Measurements from ENCODE around the gene C3orf49. TPM values are rescaled to one million over a fixed set of nuclear protein-coding genes. Genes with fewer than 3 reads are reported as not detected.

The C3orf49 gene
- total and polyA plus RNA-seq, 9 of the 15 experiments (the other 6 are each of a cell fraction or from before 2014, with no cell fraction given), result not detected

DNA sequence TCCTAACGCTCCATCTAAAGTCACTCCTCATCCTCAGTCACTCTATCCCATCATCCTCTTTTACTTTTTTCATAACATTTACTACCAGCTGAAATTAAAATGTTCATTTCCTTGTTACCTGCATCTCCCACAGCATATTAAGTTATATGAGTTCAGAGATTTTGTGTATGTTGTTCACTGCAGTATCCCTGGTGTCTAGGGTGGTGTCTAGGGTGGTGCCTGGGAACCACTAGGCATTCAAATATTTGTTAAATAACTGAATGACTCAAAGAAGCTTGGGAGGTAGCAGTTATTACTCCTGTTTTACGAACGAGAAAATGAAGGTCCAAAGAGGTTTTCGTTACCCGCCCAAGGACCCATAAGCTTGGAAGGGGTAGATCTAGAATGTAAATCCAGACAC is 1.9 kb upstream of the C3orf49 start:
- TF ChIP-seq STAG1 (CRISPR knock-in tag; IDR thresholded peaks at IDR 0.05; ENCODE audit: borderline replicate concordance) (no peak), ZNF586 (CRISPR knock-in tag; conservative IDR thresholded peaks at IDR 0.05) (no peak), RBM25 (IDR thresholded peaks at IDR 0.05; ENCODE audit: low read depth, low read length, severe bottlenecking) (no peak), KAT7 (CRISPR knock-in tag; IDR thresholded peaks at IDR 0.05; ENCODE audit: borderline replicate concordance) (no peak), ZFP30 (CRISPR knock-in tag; IDR thresholded peaks at IDR 0.05; ENCODE audit: borderline replicate concordance) (no peak), ZNF764 (CRISPR knock-in tag; IDR thresholded peaks at IDR 0.05; ENCODE audit: low read depth) (no peak), CTCF (IDR thresholded peaks at IDR 0.05 in 2 of 3, conservative IDR thresholded peaks at IDR 0.05 in 1 of 3; ENCODE audit: insufficient read depth in 2 of 3, low read depth in 1 of 3, low read length in 3 of 3) (no peak), MCM5 (IDR thresholded peaks at IDR 0.05; ENCODE audit: low read depth) (no peak), CEBPG (CRISPR knock-in tag; IDR thresholded peaks at IDR 0.05) (no peak), CEBPG (tag; conservative IDR thresholded peaks at IDR 0.05 in 1 of 2, IDR thresholded peaks at IDR 0.05 in 1 of 2) (no peak), FOXA3 (CRISPR knock-in tag; conservative IDR thresholded peaks at IDR 0.05 in 1 of 2, IDR thresholded peaks at IDR 0.05 in 1 of 2) (no peak), PHTF2 (CRISPR knock-in tag; IDR thresholded peaks at IDR 0.05) (no peak), JUNB (CRISPR knock-in tag; conservative IDR thresholded peaks at IDR 0.05) (no peak)
- TF ChIP-seq, protein P1, sequence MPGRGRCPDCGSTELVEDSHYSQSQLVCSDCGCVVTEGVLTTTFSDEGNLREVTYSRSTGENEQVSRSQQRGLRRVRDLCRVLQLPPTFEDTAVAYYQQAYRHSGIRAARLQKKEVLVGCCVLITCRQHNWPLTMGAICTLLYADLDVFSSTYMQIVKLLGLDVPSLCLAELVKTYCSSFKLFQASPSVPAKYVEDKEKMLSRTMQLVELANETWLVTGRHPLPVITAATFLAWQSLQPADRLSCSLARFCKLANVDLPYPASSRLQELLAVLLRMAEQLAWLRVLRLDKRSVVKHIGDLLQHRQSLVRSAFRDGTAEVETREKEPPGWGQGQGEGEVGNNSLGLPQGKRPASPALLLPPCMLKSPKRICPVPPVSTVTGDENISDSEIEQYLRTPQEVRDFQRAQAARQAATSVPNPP (IDR thresholded peaks at IDR 0.05; ENCODE audit: borderline replicate concordance, insufficient read depth, insufficient read length), result no peak
- TF ChIP-seq, protein P2, sequence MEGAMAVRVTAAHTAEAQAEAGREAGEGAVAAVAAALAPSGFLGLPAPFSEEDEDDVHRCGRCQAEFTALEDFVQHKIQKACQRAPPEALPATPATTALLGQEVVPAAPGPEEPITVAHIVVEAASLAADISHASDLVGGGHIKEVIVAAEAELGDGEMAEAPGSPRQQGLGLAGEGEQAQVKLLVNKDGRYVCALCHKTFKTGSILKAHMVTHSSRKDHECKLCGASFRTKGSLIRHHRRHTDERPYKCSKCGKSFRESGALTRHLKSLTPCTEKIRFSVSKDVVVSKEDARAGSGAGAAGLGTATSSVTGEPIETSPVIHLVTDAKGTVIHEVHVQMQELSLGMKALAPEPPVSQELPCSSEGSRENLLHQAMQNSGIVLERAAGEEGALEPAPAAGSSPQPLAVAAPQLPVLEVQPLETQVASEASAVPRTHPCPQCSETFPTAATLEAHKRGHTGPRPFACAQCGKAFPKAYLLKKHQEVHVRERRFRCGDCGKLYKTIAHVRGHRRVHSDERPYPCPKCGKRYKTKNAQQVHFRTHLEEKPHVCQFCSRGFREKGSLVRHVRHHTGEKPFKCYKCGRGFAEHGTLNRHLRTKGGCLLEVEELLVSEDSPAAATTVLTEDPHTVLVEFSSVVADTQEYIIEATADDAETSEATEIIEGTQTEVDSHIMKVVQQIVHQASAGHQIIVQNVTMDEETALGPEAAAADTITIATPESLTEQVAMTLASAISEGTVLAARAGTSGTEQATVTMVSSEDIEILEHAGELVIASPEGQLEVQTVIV (CRISPR knock-in tag; IDR thresholded peaks at IDR 0.05; ENCODE audit: borderline replicate concordance), result no peak
- ChIA-PET CTCF (ENCODE audit: low intra/inter-chr PET ratio) (no interaction called here), POLR2A (interaction anchor here (1.1 kb wide), 1 partner anchor 10 kb away, joined by 3 read pairs; no protein-coding TSS in a partner anchor)
- H3K4me3 ChIP-seq, result no peak overlapping the region
- no peak for FAIRE-seq
- no peaks in the 10 kb centered on the region for H3K4me1 ChIP-seq (replicated peaks in 1 of 2; ENCODE audit: control insufficient read depth in 2 of 2, insufficient read depth in 2 of 2, low read length in 2 of 2)
- 20% methylated on average over 5 of the region's 5 CpGs for WGBS (ENCODE audit: insufficient coverage, low coverage, missing lambda C conversion rate)
- H4K20me1 ChIP-seq (replicated peaks; ENCODE audit: control insufficient read depth, insufficient read depth, low read length), result no peaks in the 10 kb centered on the region
- H3K4me2 ChIP-seq (ENCODE audit: insufficient read depth, low read length), result no peak overlapping the region
- no peaks in the 10 kb centered on the region for H3K36me3 ChIP-seq (ENCODE audit: control insufficient read depth, insufficient read depth, low read length)
- no peak overlapping the region for H3K9ac ChIP-seq (ENCODE audit: insufficient read depth in 1 of 2, low read depth in 2 of 2, low read length in 2 of 2)
- intact Hi-C loops (cut with micrococcal nuclease), result loop anchor here (2.0 kb wide), 1 partner anchor 156 kb away; no protein-coding TSS in a partner anchor
- in situ Hi-C loops (cut with MboI), result loop anchor here (5.0 to 10.0 kb wide), 2 partner anchors 465 to 1192 kb away; no protein-coding TSS in a partner anchor
- DNase-seq (ENCODE audit: extremely low read depth in 1 of 4, low spot score in 3 of 4), result no peak
- no peaks in the 10 kb centered on the region for H3K79me2 ChIP-seq (ENCODE audit: control insufficient read depth, insufficient read depth, low read length)
- ATAC-seq, result no peak
- no peak overlapping the region for H2AFZ ChIP-seq (ENCODE audit: low read depth, low read length)
- H3K27me3 ChIP-seq (ENCODE audit: control insufficient read depth in 2 of 2, insufficient read depth in 2 of 2, low read length in 2 of 2), result no peaks in the 10 kb centered on the region
- no peak overlapping the region for H3K27ac ChIP-seq (ENCODE audit: extremely low read depth, low read depth, low read length)
- H3K9me1 ChIP-seq (ENCODE audit: control insufficient read depth, insufficient read depth, low read length), result no peaks in the 10 kb centered on the region
- no peaks in the 10 kb centered on the region for H3K9me3 ChIP-seq (replicated peaks; ENCODE audit: control insufficient read depth, insufficient read depth, low read depth, low read length)
- BruUV-seq (replicated peaks), result no TSS peak

Data from K562 (cell line).